T-helper 1 cell treated with Interleukin-12 subunit alpha and Interleukin-12 subunit beta and Interleukin-4 antibody, amounts not matched to agents 30 μg/mL and 1 μg/mL, for 36 hours (primary cell): ENCODE results near the gene SERTM2.

Experiments
- H3K27ac Mint-ChIP-seq: one replicate; pipeline ENCODE4 v1.8.0; 2021; ENCODE audit warnings: mild to moderate bottlenecking, mixed read lengths
- H3K27me3 Mint-ChIP-seq: one replicate; pipeline ENCODE4 v1.8.0; 2021; ENCODE audit warnings: low read depth, mixed read lengths
- H3K36me3 Mint-ChIP-seq: one replicate; pipeline ENCODE4 v1.8.0; 2021; ENCODE audit warnings: low read depth, mixed read lengths
- H3K4me1 Mint-ChIP-seq: one replicate; pipeline ENCODE4 v1.8.0; 2021; ENCODE audit warnings: low read depth, mixed read lengths
- H3K4me3 Mint-ChIP-seq: one replicate; pipeline ENCODE4 v1.8.0; 2021; ENCODE audit warnings: mild to moderate bottlenecking, moderate library complexity, mixed read lengths
- H3K9me3 Mint-ChIP-seq: one replicate; pipeline ENCODE4 v1.8.0; 2021; ENCODE audit warnings: mixed read lengths

The SERTM2 gene

DNA sequence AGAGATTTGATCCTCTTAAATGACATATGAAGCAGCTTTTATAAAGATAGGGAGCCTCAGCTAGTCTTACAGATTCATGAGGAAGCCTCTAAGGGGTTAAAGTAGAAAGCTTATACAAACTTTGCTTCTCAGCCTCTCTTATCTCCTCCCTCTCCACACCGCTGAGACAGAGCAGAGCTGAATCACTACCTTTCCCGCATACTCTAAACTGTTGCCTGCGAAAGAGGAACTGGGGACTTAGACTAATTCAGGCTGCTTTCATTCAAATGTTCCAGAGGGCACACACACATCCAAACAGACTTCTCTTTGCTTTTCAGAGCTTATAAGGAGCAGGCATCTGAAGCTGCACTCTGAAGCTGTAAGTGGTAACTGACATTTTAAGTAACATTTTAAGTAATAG, at the start of gene SERTM2:
Gene SERTM2 (plus strand): TSS at position 169 of the 400 bp plus-strand sequence. CDS start 7,213 bp downstream, outside the sequence.
- H3K4me3 Mint-ChIP-seq: no peak within 1 kb of the TSS
- peaks cover 5% of the 10 kb centered on the region for H3K27me3 Mint-ChIP-seq
- no peaks in the 10 kb centered on the region for H3K4me1 Mint-ChIP-seq
- H3K9me3 Mint-ChIP-seq: no peaks in the 10 kb centered on the region
- H3K36me3 Mint-ChIP-seq: no peaks in the 10 kb centered on the region
- no peak within 1 kb of the TSS for H3K27ac Mint-ChIP-seq

DNA sequence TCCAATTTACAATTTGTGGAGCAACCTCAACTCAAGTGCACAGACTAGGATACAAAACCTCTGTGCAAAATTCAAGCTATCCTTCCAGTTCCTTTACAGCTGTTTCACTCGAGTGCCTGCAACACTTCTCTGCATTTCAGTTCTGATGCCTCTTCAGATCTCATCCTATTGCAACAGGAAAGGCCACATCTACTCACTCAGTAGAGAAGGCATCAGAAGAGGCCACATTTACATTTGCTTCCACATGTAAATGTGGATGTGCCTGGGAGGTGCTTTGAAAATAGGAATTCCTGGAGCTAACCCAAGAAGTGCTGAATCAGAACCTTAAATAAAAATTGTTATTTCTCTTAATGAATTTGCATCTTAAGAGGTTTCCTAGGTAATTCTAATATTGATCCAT, 45.8 kb upstream of the SERTM2 start:
- no peak overlapping the region for H3K27ac Mint-ChIP-seq
- no peaks in the 10 kb centered on the region for H3K27me3 Mint-ChIP-seq
- no peak overlapping the region for H3K4me3 Mint-ChIP-seq
- H3K4me1 Mint-ChIP-seq: no peaks in the 10 kb centered on the region
- no peaks in the 10 kb centered on the region for H3K36me3 Mint-ChIP-seq
- H3K9me3 Mint-ChIP-seq: no peaks in the 10 kb centered on the region

- Mint-ChIP-seq H3K9me3 (no peaks in the 10 kb centered on the region), H3K36me3 (no peaks in the 10 kb centered on the region), H3K4me3 (no peak overlapping the region), H3K4me1 (no peaks in the 10 kb centered on the region), H3K27me3 (no peaks in the 10 kb centered on the region), H3K27ac (no peak overlapping the region)
Observed at GRCh38 chrX:111467896-111468295, 43.5 kb upstream of the SERTM2 start.

DNA sequence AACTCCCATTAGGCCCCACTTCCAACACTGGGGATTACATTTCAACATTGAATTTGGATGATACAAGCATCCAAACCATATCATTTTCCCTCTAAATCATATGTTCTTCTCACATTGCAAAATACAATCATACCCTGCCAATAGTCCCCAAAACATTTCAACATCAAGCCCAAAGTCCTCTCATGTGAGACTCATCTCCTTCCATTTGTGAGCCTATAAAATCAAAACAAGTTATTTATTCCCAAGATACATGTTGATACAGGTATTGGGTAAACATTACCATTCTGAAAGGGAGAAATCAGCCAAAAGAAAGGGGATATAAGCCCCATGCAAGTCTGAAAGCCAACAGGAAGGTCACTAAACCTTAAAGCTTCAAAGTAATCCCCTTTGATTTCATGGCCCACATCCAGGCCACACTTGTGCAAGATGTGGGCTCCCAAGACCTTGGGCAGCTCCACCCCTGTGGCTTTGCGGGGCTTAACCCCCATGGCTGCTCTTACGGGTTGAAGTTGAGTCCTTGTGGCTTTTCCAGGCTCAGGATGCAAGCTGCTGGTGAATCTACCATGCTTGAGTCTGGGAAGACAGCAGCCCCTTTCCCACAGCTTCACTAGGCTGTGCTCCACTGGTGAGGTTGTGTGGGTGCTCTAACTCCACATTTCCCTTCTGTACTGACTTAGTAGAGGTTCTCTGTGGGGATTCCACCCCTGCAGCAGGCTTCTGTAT, 40.6 kb upstream of the SERTM2 start:
- Mint-ChIP-seq H3K9me3 (no peaks in the 10 kb centered on the region), H3K27ac (no peak overlapping the region), H3K36me3 (no peaks in the 10 kb centered on the region), H3K4me1 (no peaks in the 10 kb centered on the region), H3K27me3 (no peaks in the 10 kb centered on the region), H3K4me3 (no peak overlapping the region)

- no peak overlapping the region for H3K4me3 Mint-ChIP-seq
- H3K36me3 Mint-ChIP-seq: no peaks in the 10 kb centered on the region
- no peak overlapping the region for H3K27ac Mint-ChIP-seq
- H3K9me3 Mint-ChIP-seq: no peaks in the 10 kb centered on the region
- H3K4me1 Mint-ChIP-seq: no peaks in the 10 kb centered on the region
- H3K27me3 Mint-ChIP-seq: no peaks in the 10 kb centered on the region
Observed at GRCh38 chrX:111481896-111482295, 29.5 kb upstream of the SERTM2 start.

DNA sequence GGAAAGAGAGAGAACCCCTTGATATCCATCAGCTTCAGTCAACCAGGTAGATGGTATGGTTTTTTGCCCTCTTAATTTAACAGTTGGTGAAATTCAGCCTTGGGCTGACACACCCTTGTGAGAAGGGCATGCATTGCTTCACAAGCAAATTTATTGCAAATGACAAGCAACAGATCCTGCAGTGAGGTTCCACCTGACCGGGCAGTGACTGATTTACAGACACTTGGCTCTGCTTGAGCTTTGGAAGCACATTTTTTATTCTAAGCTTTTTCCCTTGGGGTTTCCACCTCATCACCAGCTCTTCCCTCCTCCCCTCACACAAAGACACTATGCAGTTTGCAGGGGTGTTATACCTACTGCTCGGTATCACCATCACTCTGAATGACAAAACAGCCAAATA, 28.3 kb upstream of the SERTM2 start:
- Mint-ChIP-seq H3K36me3 (no peaks in the 10 kb centered on the region), H3K27me3 (no peaks in the 10 kb centered on the region), H3K27ac (no peak overlapping the region), H3K4me3 (no peak overlapping the region), H3K9me3 (no peaks in the 10 kb centered on the region), H3K4me1 (no peaks in the 10 kb centered on the region)

DNA sequence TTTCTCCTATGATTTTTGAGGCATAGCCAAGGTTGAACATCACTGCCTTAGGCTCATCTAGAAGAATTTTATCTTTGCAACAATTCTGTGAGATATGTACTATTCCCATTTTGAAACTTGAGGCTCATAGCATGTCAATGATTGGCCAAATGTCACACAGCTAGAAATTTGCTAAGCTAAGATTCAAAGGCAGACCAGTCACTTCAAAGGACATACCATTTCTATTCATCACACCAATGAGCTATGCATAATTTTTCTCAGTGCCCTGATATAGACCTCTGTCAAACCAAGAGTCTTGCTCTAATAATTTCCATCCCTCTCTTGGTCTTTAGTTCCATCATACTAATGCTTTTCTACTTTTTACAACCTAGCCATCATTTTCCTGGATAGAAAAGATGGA, 27.6 kb upstream of the SERTM2 start:
- Mint-ChIP-seq H3K4me3 (no peak overlapping the region), H3K27me3 (no peaks in the 10 kb centered on the region), H3K36me3 (no peaks in the 10 kb centered on the region), H3K9me3 (no peaks in the 10 kb centered on the region), H3K4me1 (no peaks in the 10 kb centered on the region), H3K27ac (no peak overlapping the region)

GRCh38 chrX:111490688-111491087, 20.8 kb upstream of the SERTM2 start:
- Mint-ChIP-seq H3K9me3 (no peaks in the 10 kb centered on the region), H3K27me3 (no peaks in the 10 kb centered on the region), H3K4me1 (no peaks in the 10 kb centered on the region), H3K27ac (no peak overlapping the region), H3K36me3 (no peaks in the 10 kb centered on the region), H3K4me3 (no peak overlapping the region)

DNA sequence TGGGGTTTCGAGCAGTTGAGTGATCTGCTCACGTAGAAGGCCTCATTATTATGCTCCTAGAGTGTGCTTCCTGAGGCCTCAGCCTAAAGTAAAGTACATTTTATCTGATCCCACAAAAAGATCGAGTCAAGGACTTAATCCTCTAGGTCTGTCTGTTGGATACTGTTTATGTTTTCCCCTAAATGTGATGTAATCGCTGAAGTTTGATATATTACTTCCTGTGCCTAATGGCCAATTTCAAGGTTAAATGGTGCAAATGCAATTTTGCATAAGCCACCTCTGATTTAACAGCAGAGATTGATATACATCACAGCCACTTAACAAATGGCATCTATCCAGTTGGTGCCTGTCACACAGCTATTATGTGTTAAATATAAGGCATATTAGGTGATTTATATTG, 19.4 kb upstream of the SERTM2 start:
- H3K9me3 Mint-ChIP-seq: no peaks in the 10 kb centered on the region
- no peaks in the 10 kb centered on the region for H3K27me3 Mint-ChIP-seq

GRCh38 chrX:111498538-111499103, 12.8 kb upstream of the SERTM2 start:
- H3K4me1 Mint-ChIP-seq: no peaks in the 10 kb centered on the region
- no peaks in the 10 kb centered on the region for H3K9me3 Mint-ChIP-seq
- no peak overlapping the region for H3K4me3 Mint-ChIP-seq
- H3K36me3 Mint-ChIP-seq: no peaks in the 10 kb centered on the region
- no peak overlapping the region for H3K27ac Mint-ChIP-seq
- H3K27me3 Mint-ChIP-seq: no peaks in the 10 kb centered on the region

More for the DNA sequence above, 19.4 kb upstream of the SERTM2 start:
- Mint-ChIP-seq H3K36me3 (no peaks in the 10 kb centered on the region), H3K4me1 (no peaks in the 10 kb centered on the region), H3K4me3 (no peak overlapping the region), H3K27ac (no peak overlapping the region)

DNA sequence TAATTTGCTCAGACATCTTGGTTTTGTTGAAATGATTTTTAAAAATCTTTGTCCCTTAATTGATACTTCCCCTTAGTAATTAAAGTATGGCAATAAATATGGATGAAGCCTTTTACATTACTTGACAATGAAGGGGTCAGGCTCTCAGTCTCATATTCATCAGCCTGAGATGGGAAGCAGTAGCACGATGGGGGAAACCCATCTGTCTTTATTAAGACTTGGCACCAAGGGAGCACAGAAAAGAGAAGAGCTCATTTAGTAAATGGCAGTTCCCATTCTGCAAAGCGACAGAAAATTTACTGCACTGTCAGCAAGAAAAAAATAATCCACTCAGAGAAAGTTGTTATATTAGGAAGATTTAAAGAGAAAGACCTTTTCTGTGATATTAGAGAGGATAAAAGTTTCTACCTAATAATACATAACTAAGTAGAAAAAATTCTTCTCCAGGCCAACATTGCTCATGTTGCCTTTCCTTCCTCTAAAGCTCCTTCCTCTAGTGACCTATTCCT, 7.9 kb upstream of the SERTM2 start:
- no peaks in the 10 kb centered on the region for H3K9me3 Mint-ChIP-seq
- H3K27me3 Mint-ChIP-seq: no peaks in the 10 kb centered on the region
- H3K4me3 Mint-ChIP-seq: no peak overlapping the region
- no peaks in the 10 kb centered on the region for H3K36me3 Mint-ChIP-seq
- H3K4me1 Mint-ChIP-seq: no peaks in the 10 kb centered on the region
- no peak overlapping the region for H3K27ac Mint-ChIP-seq

GRCh38 chrX:111504941-111505340, 6.5 kb upstream of the SERTM2 start:
- H3K4me1 Mint-ChIP-seq: no peaks in the 10 kb centered on the region

GRCh38 chrX:111505783-111506182, 5.7 kb upstream of the SERTM2 start:
- H3K36me3 Mint-ChIP-seq: no peaks in the 10 kb centered on the region
- no peaks in the 10 kb centered on the region for H3K4me1 Mint-ChIP-seq
- H3K27ac Mint-ChIP-seq: no peak overlapping the region
- no peaks in the 10 kb centered on the region for H3K27me3 Mint-ChIP-seq
- no peaks in the 10 kb centered on the region for H3K9me3 Mint-ChIP-seq
- H3K4me3 Mint-ChIP-seq: no peak overlapping the region

More at GRCh38 chrX:111504941-111505340, 6.5 kb upstream of the SERTM2 start:
- Mint-ChIP-seq H3K36me3 (no peaks in the 10 kb centered on the region), H3K4me3 (no peak overlapping the region), H3K9me3 (no peaks in the 10 kb centered on the region), H3K27me3 (no peaks in the 10 kb centered on the region), H3K27ac (no peak overlapping the region)

- no peaks in the 10 kb centered on the region for H3K9me3 Mint-ChIP-seq
- no peaks in the 10 kb centered on the region for H3K27me3 Mint-ChIP-seq
Observed at GRCh38 chrX:111506826-111507225, 4.6 kb upstream of the SERTM2 start.

DNA sequence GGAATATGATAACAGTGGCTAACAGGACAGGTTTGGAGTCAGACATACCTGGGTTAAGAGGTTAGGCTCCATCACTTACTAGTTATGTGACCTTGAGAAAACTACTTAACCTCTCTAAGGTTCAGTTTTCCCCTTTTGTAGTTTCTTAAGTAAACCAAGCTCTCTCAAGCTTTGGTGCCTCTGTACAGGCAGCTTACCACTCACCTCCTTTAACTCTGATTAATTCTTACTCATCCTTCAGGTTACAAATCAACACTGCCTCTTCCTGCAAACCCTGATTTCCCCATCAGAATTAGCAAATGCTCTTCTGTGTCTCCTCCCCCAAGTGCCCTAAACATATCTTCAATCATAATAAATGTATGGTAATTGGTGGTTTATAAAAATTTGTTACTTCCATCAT, 3.5 kb upstream of the SERTM2 start:
- Mint-ChIP-seq H3K9me3 (no peaks in the 10 kb centered on the region), H3K36me3 (no peaks in the 10 kb centered on the region), H3K27ac (no peak overlapping the region), H3K4me3 (no peak overlapping the region), H3K4me1 (no peaks in the 10 kb centered on the region), H3K27me3 (peaks cover under 1% of the 10 kb centered on the region)

More at GRCh38 chrX:111506826-111507225, 4.6 kb upstream of the SERTM2 start:
- Mint-ChIP-seq H3K4me3 (no peak overlapping the region), H3K27ac (no peak overlapping the region), H3K4me1 (no peaks in the 10 kb centered on the region), H3K36me3 (no peaks in the 10 kb centered on the region)
